ENCODE data around the gene ALAS1.

ALAS1 gene

GRCh38 chr3:52221141-52221562 lies 23.2 kb downstream of the ALAS1 start:
- no peak for DNase-seq (ENCODE audit: low read depth)

DNA sequence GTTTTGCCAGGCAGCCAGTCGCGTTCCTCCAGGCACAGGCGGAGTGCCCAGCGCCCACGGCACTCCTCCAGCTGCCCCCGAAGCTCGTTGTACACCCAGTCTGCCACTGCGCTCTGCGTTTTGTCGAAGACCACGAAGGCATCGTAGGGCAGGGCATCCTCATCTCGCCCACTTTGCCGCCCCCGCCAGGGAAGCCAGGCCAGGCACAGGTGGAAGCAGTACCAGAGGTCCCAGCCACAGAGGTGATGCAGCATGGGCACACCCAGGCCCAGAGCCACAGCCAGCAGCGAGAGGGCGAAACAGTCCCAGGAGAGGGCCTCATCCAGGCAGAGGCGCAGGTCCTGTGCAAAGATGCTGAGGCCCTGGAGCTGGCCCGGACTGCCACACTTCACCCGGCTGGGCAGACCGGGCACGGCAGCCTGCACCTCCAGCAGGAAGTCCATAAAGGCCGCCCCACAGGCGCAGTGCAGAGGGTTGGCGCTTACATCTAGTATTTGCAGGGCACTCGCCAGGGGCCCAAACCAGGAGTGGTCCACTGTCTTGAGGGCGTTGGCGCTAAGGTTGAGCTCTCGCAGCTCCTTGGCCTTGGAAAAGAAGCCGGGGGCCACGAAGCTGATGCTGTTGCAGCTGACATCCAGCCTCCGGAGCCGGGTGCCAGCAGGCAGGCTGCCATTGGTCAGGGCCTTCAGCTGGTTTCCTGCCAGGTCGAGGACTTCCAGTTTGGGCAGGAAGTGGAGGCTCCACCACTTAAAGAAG lies 23.8 kb downstream of the ALAS1 start:
- DNase-seq (ENCODE audit: low read depth): no peak

DNA sequence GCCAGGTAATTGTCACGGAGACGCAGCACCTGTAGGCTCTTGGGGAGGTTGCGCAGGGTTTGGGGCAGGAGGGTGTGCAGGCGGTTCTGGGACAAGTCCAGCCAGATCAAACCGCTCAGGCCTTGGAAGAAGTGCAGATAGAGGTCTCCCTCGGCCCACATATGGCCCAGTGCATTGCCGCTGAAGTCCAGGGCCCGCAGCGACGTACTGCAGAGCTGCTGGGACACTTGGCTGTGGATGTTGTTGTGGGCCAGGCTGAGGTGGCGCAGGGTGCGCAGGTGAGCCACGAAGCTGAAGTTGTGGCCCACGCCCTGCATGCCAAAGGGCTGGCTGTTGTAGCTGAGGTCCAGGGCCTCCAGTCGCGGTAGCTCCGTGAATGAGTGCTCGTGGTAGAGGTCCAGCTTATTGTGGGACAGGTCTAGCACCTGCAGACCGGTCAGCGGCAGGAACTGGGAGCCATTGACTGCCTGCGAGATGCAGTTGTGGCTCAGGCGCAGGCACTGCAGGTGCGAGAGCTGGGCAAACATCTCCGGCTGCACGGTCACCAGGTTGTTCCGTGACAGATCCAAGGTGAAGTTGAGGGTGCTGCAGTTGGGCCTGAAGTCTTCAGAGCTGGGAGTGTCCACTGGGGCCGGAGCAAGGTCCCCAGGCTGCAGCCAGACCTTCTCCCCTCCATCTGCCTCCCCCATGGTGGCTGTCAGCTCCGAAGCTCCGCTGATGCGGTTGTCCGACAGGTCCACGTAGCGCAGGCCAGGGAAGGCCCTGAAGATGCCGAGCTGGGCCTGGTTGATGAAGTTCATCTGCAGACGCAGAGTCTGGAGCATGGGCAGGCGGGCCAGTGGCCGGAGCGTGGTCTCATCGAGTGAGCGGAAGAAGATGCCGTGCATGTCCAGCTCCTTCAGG lies 24.6 kb downstream of the ALAS1 start:
- no peak for DNase-seq (ENCODE audit: low read depth)

DNA sequence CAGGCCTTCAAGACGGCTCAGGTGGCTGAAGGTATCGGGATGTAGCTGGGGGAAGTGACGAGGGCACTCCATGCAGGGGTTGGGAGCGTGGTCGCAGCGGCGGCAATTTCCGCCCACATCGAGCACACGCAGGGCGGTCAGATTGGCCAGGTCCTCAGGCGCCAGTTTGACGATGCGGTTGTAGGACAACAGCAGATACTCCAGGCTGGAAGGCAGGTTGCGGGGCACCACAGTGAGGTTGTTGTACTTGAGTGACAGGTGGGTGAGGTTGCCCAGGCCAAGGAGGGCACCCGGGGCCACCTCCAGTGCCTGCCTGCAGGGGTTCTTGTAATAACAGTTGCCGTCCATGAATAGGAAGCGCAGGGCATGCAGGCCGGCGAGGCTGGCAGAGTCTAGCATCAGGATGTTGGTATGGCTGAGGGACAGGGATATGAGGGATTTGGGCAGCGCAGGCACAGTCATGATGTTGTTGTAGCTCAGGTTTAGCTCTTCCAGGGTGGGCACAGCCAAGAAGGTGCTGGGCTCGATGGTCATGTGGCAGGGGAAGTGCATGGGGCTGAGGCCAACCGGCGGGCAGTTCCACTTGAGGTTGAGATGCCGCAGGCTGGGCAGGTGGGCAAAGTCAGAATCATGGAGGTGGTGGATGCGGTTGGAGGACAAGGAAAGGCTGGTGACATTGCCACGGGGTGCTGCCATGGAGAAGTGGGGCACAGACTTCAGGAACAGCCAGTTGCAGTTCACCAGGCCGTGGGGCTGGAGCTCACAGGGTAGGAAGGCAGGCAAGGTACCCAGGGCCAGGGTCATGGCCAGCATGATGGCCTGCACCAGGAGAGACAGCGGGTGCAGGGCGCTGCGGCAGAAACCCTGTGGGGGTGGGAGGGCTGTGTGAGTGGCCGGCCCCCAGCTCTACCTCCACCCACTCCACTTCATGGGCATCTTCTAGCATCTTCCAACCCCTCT lies 25.8 kb downstream of the ALAS1 start:
- no peak for DNase-seq (ENCODE audit: low read depth)

DNA sequence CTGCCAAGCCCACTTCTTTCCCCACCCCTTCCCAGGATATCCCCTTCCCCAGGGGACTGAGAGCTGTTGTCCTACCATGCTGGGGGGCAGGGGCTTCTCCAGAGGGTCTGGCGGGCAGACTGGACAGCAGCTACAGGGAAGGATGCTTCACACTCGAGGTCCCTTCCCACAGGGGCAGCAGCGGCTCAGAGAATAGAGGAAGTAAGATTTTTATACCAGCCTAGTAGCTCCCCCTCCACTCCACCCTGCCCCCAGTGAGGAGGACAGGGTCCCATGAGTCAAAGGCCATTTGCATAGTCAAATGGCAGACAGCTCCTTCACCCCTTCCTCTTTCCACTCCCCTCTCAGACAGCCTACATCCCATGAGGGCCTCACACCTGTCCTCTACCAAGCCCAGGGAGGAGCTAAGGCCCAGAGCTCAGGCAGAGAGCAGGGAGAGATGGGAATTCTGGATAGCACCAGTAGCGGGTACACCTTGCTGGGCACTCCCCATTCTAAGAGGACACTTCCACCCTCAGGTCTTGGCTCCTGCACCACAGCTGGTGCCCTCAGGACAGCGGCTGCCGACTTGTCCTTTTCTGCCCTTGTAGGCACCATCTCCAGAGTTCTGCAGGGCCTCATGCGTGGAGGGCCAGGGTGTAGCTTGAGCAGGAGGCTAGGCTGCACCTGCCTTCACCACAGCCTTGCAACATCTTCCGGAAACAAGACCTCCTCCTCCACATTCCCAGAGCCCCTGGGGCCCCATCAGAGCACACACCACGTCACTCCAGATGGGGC lies 27.7 kb downstream of the ALAS1 start, which contains the start of gene TLR9:
TLR9 (minus strand) TSS at position 194 of the 777 bp plus-strand sequence; CDS start at position 78, 116 bp downstream.
- no peak for DNase-seq (ENCODE audit: low read depth)

DNA sequence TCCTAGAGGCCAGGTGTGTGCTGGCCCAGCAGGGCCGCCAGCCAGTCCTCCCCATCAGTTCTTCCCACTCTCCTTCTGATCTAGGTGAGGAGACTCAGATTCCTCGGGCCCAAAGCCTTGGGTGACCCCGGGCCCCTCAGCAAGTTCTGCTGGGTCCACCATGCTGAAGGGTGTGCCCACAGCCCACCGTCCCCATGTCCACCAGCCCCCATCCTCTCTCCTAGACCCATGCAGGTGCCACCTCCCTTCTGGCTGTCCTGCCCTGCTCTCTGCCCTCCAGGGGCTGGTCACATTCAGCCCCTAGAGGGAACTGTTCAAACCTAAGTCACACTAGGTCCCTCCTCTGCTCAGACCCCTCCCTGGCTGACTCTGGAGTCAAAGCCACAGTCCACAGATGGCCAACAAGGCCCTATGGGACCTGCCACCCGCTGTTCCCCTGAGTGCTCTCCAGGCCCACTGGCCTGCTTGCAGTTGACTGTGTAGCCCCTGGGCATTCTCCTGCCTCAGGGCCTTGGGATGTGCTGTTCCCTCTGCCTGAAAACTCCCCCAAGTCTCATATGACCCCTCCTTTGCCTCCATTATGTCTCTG lies 28.4 kb downstream of the ALAS1 start:
- DNase-seq (ENCODE audit: low read depth): no peak

GRCh38 chr3:52227117-52227516 lies 29.2 kb downstream of the ALAS1 start:
- no peak for DNase-seq (ENCODE audit: low read depth)

- DNase-seq (ENCODE audit: low read depth): no peak
These were observed 29.8 kb downstream of the ALAS1 start for GRCh38 chr3:52227766-52228165.

GRCh38 chr3:52228266-52228665 lies 30.3 kb downstream of the ALAS1 start:
- DNase-seq (ENCODE audit: low read depth): no peak

DNA sequence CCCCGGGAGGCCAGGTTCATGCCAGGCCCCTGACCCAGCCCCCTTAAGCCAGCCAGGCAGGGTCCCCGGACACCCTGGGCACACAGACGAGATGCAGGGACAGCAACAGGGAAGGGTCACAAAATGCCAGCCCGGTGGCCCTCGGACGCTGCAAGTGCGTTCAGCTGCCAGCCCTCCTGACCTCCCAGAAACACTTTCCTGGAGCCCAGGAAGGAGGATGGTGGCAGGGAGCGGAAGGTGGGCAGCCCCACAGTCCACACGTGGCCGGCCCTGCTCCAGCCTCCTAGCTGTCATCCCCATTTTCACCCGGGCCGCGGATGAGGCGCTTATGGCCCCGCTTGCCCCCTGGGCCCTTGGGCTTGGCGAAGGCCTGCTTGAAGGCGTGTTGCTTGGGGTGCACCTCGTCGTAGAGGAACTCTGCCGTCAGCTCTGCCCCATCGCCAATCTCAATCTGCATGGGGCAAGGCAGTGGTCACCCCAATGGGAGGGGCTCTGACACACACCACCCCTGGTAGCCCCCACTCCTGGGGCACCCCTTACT lies 30.9 kb downstream of the ALAS1 start:
- DNase-seq (ENCODE audit: low read depth): no peak

GRCh38 chr3:52229656-52230055 lies 31.7 kb downstream of the ALAS1 start:
- DNase-seq (ENCODE audit: low read depth): no peak

DNA sequence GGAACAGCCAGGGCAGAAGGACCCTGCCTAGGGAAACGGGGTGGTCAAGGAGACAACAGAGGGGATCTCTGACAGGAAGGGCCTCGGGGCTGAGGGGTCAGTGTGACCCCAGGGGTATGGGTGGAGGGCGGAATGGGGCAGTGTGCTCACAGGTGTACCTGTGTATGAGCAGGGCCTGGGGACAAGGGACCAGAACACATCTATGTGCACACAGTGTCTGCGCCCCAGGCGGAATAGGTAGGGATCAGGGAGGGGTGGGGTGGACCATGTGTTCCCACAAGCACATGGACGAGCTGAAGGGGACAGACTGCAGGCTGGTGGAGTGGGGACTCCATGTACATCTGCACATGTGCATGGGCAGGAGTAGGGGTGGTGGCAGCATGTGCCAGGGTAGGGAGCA lies 32.5 kb downstream of the ALAS1 start:
- DNase-seq (ENCODE audit: low read depth): no peak

DNA sequence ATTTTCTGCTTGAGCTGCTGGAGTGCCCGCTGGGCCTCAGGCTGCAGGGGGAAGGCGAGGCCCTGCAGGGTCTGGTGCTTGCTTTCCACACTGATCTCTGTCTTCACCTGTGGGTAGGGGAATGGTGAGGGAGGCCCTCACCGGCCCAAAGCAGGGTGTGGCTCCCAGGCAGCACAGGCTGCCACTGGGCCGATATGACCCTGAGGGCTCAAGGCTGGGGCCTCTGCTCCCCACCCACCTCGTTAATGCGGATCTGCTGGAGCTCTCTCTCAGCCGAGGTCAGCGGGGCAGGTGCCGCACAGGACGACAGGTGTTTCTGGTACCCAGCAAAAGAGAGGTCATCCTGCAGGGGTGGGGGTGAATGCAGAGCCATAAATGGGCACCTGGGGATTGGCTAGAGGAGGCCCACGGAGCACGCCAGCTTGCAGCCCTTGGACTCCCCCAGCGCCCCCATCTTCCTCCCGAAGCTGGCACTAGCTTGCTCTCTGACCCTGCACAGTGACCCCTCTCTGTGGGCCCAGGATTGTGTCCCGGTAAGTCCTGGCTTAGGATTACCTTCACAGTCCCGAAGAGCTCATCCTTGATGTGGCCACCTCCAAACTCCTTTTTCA lies 33.0 kb downstream of the ALAS1 start:
- no peak for DNase-seq (ENCODE audit: low read depth)

DNA sequence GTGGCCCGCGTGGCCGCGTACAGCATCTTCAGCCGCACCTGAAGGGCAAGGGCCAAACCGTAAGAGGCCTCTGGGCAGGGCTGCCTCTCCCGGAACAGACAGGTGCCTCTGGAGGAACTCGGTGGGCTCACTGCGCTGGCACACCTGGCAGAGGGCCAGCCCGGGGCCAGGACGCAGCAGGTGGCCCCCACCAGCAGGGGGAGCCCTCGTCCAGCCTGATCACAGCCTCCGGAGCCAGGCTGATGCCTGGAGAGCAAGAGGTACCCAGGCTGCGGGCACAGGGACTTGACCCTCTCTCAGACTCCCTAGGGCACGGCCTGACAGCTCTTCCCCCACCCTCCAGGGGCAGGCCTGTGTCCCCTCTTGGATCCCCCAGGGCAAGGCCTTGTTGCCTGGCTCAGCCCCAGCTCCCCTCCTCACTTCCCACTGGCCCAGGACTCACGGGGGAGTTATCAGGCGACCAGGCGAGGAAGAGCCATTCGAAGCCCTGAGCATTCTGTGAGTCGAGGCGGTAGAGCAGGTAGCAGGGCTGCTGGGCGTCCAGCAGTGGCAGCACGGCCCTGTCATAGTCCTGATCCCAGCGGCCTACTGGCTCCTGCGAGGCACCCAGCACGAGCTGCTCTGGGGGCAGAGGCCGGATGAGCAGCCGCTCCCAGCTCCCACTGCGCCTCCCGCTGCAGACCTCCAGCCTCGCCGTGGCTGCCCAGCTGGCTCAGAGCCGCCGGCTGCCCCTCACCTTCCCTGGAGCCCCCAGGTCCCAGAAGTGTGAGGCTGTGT lies 33.7 kb downstream of the ALAS1 start:
- peak; percentile 87 for DNase-seq (ENCODE audit: low read depth)

DNA sequence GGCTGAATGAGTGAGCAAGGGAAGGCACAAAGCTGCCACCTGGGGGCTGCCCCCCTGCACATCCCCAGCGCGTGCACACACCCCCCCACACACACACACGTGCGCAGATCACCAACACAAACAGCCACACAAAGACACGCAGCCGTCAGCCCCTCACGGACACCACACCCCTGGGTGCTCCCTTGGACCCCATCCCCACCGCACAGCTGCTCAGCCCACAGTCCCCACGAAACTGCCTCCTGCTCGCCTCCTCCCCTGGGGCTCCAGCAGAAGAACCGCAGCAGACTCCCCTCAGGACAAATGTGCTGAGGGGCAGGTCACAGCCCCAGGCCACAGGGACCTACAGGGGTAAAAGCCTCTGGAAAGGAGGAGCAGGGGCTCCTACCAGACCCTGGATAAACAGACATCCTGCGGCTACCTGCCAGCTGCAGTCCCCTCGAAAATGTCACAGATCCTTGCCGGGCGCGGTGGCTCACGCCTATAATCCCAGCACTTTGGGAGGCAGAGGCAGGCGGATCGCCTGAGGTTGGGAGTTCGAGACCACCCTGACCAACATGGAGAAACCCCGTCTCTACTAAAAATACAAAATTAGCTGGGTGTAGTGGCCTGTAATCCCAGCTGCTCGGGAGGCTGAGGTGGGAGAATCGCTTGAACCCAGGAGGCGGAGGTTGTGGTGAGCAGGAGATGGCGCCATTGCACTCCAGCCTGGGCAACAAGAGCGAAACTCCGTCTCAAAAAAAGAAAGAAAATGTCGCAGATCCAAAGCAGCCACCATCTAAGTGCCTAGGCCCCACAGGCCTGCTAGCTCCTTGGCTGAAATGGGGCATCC lies 34.5 kb downstream of the ALAS1 start:
- DNase-seq (ENCODE audit: low read depth): no peak

DNA sequence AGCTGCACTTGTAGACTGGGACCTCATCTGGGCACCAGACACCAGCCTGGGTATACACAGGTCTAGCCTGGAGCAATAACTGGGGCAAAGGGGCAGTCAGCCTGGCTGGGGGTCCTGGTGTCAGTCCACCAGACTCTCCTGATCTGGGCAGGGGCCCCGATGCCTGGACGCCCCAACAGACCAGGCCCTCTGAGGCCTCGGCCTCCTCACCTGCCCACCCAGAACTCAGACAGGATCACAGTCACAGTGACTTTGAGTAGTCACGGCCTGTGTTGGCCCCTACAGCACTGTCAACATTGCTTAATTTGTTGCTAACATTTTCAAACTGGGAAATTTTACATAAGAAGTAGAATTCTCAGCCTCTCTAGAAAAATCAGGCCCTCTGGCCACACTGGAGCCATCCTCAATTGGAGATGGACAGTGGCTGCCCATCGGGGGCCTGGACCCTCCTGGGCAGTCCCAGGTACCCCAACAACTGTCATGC lies 35.2 kb downstream of the ALAS1 start:
- no peak for DNase-seq (ENCODE audit: low read depth)

- no peak for DNase-seq (ENCODE audit: low read depth)
These were observed 36.0 kb downstream of the ALAS1 start for GRCh38 chr3:52233968-52234367.

Measured in stimulated activated CD8-positive, alpha-beta memory T cell treated with anti-CD3 and anti-CD28 coated beads, Interleukin-7, amount 100 ng/mL, for 24 hours (primary cell).